Dedifferentiated amniotic fluid mesenchymal stem cell (primary cell): ENCODE measurements around the gene ACP7.

Source experiments
- DNase-seq: peaks from one replicate; pipeline ENCODE4 v3.0.0-alpha.2; 2016; ENCODE audit errors: extremely low spot score

The ACP7 gene

DNA sequence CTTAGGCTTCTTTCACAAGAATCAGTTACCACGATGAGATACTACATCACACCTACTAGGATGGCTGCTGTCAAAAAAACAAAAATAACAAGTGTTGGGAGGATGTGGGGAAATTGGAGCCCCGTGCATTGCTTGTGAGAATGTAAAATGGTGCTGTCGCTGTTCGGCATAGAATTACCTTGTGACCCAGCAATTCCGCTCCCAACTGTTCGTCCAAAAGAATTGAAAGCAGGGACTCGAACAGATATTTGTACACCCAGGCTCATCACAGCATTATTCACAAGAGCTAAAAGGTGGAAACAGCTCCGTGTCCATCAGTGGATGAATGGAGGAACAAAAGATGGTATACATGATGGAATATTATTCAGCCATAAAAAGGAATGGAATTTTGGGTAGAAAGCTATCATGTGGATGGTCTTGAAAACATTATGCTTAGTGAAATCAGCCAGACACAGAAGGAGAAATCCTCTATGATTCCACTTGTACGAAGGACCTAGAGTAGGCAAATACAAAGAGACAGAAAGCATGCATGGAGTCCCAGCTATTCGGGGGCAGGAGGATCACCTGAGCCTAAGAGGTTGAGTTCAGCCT, 64.9 kb downstream of the ACP7 start:
- no peak for DNase-seq

- DNase-seq, result no peak
Observed at GRCh38 chr19:39150235-39150634, 66.1 kb downstream of the ACP7 start.

DNA sequence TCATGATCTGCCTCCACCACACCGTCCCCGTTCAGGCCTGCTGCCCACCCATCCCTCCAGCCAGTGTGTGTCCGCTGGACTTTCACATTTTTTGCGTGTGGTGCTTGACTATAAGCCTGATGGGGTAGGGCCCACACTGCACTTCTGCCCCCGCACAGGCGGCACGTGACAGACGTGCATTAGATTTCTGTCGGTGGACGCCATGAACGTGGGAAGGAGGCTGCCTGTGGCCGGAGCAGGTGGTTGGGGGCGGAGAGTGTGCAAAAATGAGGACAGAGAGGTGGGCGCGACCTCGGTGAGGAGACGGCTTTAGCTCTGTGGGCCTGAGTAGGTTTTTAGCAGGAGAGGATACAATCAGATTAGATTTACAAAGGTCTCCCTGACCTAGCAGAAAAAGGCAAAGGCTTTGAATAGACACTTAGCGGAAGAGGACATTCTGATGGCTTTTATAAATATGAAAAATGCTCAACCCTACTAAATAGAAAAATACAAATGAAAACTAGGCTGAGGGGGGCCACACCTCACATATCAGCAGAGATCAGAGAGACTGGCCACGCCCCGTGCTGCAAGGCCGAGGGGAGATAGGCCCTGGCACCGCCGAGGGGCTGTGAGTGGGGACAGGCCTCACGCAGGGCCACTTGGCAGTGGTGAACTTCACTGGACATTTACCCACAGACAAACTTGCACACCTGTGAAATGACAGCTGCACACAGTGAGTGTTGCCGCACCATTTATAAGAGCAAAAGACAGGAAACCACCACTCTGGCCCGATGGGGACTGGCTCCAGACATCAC, 66.8 kb downstream of the ACP7 start:
- DNase-seq, result no peak

DNA sequence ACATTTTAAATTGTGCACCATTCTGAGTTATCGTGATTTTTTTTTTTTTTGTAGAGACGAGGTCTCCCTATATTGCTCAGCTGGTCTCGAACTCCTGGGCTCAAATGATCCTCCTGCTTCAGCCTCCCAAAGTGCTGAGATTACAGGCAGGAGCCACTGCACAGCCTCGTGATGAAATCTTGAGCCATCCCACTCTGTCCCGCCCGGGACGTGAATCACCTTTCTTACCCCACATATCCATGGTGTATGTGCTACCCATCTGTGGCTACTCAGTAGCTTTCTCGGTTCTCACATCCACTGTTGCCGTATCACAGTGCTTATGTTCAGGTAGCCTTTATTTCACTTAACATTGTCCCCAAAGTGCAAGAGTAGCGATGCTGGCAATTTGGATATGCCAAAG, 67.9 kb downstream of the ACP7 start:
- no peak for DNase-seq

GRCh38 chr19:39154100-39154628, 70.0 kb downstream of the ACP7 start:
- no peak for DNase-seq

GRCh38 chr19:39154629-39155100, 70.5 kb downstream of the ACP7 start:
- no peak for DNase-seq

GRCh38 chr19:39155114-39155700, 71.0 kb downstream of the ACP7 start:
- no peak for DNase-seq

GRCh38 chr19:39155741-39156140, 71.6 kb downstream of the ACP7 start:
- DNase-seq, result no peak

DNA sequence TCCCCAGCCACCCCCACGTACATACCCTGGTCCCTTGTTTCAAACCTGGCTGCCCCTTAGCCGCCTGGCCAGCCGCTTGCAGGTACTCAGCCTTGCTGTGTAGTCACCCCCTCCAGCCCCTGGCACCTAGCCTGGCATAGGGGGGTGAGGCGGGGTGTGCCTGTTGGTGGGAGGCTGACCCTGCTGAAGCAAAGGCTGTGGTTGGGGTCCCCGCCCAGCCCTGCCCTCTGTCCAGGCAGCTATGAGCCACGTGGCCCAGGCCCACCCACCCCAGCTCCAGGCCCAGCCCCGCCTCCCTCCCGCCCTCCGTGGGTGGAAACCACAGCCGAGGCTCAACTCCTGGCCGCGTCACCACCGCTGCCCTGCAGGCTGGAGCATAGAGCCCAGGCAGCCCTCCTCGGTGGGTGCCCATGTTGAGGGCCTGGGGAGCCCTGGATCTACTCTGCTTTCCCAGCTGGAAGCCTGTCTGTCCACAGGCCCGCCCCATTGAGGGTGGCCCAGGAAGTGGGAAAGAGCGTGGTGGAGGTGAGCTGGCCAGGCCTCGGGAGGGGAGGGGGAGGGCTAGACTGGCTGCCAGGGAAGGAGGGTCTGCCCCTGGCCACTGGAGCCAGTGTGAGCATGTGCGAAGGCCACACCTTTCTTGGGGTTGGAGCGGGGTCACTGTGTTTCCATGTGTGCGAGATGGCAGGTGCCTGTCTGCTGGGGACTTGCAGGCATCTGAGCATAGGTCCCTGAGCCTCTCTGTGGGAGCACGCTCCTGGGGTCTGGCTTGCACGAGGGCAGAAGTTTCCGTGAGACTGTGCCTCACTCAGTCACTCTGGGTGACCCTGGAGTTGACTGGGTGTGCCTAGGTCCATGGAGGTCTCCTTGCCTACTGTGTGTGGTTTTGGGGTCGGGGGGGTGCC, 72.4 kb downstream of the ACP7 start:
- DNase-seq, result no peak

DNA sequence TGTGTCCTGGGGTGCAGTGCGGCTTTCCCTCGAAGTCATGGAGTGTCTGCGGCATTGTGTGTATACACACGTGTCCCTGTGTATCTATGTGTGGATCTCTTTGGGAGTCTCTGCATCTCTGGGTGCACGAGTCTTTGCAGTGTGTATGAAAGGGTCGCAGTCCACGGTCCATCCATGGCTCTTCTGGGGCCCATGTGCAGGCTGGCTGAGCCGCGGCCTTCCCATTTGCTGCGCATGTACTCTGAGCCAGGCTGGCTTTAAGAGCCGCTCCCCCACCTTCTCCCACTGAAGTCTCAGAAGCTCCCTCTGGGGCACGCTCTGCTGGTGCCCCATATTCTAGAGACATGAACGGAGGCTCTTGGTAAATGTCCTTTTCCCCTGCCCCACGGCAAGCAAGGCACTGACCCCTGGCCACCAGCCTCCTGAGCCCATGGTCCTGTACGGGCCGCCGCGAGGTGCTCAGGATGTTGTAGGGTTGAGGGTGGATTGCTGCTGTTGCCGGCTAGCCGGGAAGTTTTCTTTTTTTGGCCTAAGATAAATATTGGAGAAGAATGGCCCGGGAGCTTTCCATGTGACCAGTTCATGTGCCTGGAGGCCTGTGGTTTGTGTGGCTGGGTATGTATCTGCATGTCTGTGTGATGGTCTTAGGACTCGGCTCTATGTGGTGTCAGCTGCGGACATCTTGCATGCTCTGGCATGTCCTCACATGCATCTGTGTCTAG, 73.3 kb downstream of the ACP7 start:
- DNase-seq, result no peak

DNA sequence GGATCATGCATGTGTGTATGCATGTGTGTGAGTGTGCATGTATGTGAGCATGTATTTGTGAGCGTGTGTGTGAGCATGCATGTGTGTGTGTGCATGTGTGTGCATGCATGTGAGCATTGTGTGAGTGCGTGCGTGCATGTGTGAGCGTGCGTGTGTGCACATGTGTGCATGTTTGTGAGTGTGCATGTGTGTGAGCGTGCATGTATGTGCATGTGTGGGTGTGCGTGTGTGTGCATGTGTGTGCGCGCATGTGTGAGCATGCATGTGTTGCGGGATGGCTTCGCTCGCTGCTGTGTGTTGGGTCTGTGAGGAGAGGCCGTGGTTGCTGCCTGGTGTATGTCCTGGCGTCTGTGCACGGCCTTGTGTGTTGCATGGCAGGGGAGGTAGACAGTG, 73.8 kb downstream of the ACP7 start:
- no peak for DNase-seq

GRCh38 chr19:39158646-39159260, 74.6 kb downstream of the ACP7 start:
- no peak for DNase-seq

DNA sequence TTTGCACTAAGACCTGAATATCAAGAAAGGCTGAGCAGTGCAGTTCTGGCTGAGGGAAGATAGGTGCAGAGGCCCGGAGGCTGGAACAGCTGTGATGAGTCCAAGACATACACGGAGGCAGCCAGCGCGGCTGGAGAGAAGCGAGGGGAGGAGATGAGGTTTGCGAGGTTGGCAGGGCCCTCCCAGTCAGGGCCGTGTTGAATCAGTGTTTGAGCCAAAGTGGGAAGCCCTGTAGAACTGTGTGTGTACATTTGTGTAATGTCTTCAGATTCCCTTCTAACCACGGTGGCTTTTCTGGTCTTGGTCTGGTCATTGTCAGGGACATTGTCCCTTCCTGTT, 76.3 kb downstream of the ACP7 start:
- no peak for DNase-seq
